ENCODE measurements around the gene CLIC6.

Gene CLIC6

GRCh38 chr21:34668803-34669148 is at the start of gene CLIC6:
CLIC6 (plus strand) TSS chr21:34668994; CDS start chr21:34669389, 395 bp downstream.
- DNase-seq, result no peak

GRCh38 chr21:34619841-34620665 is 48.7 kb upstream of the CLIC6 start:
- no peak for DNase-seq

GRCh38 chr21:34621434-34622350 is 47.1 kb upstream of the CLIC6 start:
- DNase-seq, result no peak

- no peak for DNase-seq
Observed at GRCh38 chr21:34623516-34623915, 45.3 kb upstream of the CLIC6 start.

GRCh38 chr21:34625030-34625593 is 43.7 kb upstream of the CLIC6 start:
- DNase-seq, result no peak

GRCh38 chr21:34626131-34626530 is 42.7 kb upstream of the CLIC6 start:
- DNase-seq, result no peak

- DNase-seq, result peak; percentile 45
Observed at GRCh38 chr21:34630536-34631143, 38.2 kb upstream of the CLIC6 start.

- DNase-seq, result no peak
Observed at GRCh38 chr21:34632498-34632897, 36.3 kb upstream of the CLIC6 start.

GRCh38 chr21:34635307-34635706 is 33.5 kb upstream of the CLIC6 start:
- DNase-seq, result no peak

GRCh38 chr21:34636961-34637360 is 31.8 kb upstream of the CLIC6 start:
- no peak for DNase-seq

GRCh38 chr21:34639250-34639649 is 29.5 kb upstream of the CLIC6 start:
- DNase-seq, result no peak

GRCh38 chr21:34639882-34640788 is 28.7 kb upstream of the CLIC6 start:
- DNase-seq, result no peak

GRCh38 chr21:34640858-34641257 is 27.9 kb upstream of the CLIC6 start:
- DNase-seq, result no peak

- DNase-seq, result no peak
Observed at GRCh38 chr21:34642211-34643075, 26.4 kb upstream of the CLIC6 start.

- DNase-seq, result no peak
Observed at GRCh38 chr21:34644825-34645224, 24.0 kb upstream of the CLIC6 start.

- DNase-seq, result no peak
Observed at GRCh38 chr21:34647555-34647954, 21.2 kb upstream of the CLIC6 start.

GRCh38 chr21:34648739-34649297 is 20.0 kb upstream of the CLIC6 start:
- DNase-seq, result no peak

GRCh38 chr21:34649400-34649799 is 19.4 kb upstream of the CLIC6 start:
- no peak for DNase-seq

GRCh38 chr21:34650861-34651431 is 17.8 kb upstream of the CLIC6 start:
- DNase-seq, result no peak

- no peak for DNase-seq
Observed at GRCh38 chr21:34651642-34652041, 17.2 kb upstream of the CLIC6 start.
